GM23248 (cell line): ENCODE results near the gene TROAP. TPM values are rescaled to one million over a fixed set of nuclear protein-coding genes. Genes with fewer than 3 reads are reported as not detected.
"Not testable (repeated sequence)": the region's sequence is repeated elsewhere in the genome, so short reads cannot be mapped to it uniquely, and the experiment has no call there.

Experiments used
- DNase-seq: peaks from one replicate; pipeline ENCODE4 v3.0.0-alpha.2; 2015
- H2AFZ ChIP-seq: fragments of 200-600 bp; sonication (generic); 2 replicates; pipeline ENCODE4 v1.6.1; 2016; ENCODE audit warnings: antibody characterized with exemption
- H3F3A ChIP-seq: fragments of 200-600 bp; sonication (generic); 2 replicates; pipeline ENCODE4 v1.6.1; 2016; ENCODE audit warnings: mild to moderate bottlenecking, antibody characterized with exemption, mixed run types; ENCODE audit not compliant: insufficient read depth
- H3K27ac ChIP-seq: fragments of 200-600 bp; sonication (generic); 2 replicates; pipeline ENCODE4 v1.5.1; 2016; ENCODE audit warnings: mild to moderate bottlenecking
- H3K27me3 ChIP-seq: fragments of 200-600 bp; sonication (generic); replicated peaks from 2 replicates; pipeline ENCODE4 v1.6.1; 2016; ENCODE audit warnings: mild to moderate bottlenecking; ENCODE audit not compliant: insufficient read depth
- H3K36me3 ChIP-seq: fragments of 200-600 bp; sonication (generic); 2 replicates; pipeline ENCODE4 v1.6.1; 2016; ENCODE audit warnings: low read depth, mild to moderate bottlenecking
- H3K4me1 ChIP-seq: fragments of 200-600 bp; sonication (generic); 2 replicates; pipeline ENCODE4 v1.6.1; 2016; ENCODE audit warnings: mild to moderate bottlenecking; ENCODE audit not compliant: insufficient read depth
- H3K4me2 ChIP-seq: fragments of 200-600 bp; sonication (generic); one replicate; pipeline ENCODE4 v1.6.1; 2016; ENCODE audit warnings: mild to moderate bottlenecking; ENCODE audit not compliant: unreplicated experiment
- H3K4me3 ChIP-seq: fragments of 200-600 bp; sonication (generic); 2 replicates; pipeline ENCODE4 v1.5.1; 2016; ENCODE audit warnings: mild to moderate bottlenecking
- H3K79me2 ChIP-seq: fragments of 200-600 bp; sonication (generic); 2 replicates; pipeline ENCODE4 v1.6.1; 2016; ENCODE audit warnings: mild to moderate bottlenecking; ENCODE audit not compliant: insufficient read depth
- H3K9ac ChIP-seq: fragments of 200-600 bp; sonication (generic); 2 replicates; pipeline ENCODE4 v1.6.1; 2016; ENCODE audit warnings: mild to moderate bottlenecking
- H3K9me2 ChIP-seq: fragments of 200-600 bp; sonication (generic); 2 replicates; pipeline ENCODE4 v1.6.1; 2016; ENCODE audit warnings: mixed run types, mild to moderate bottlenecking, moderate library complexity; ENCODE audit not compliant: insufficient read depth
- H3K9me3 ChIP-seq: fragments of 200-600 bp; sonication (generic); one replicate; pipeline ENCODE4 v1.6.1; 2017; ENCODE audit warnings: low read depth
- H4K20me1 ChIP-seq: fragments of 200-600 bp; sonication (generic); 2 replicates; pipeline ENCODE4 v1.6.0; 2016; ENCODE audit not compliant: insufficient read depth
- EZH2 ChIP-seq: fragments of 200-600 bp; sonication (generic); IDR thresholded peaks from 2 replicates; pipeline ENCODE4 v1.6.1; 2018; ENCODE audit warnings: antibody characterized with exemption, mild to moderate bottlenecking; ENCODE audit not compliant: insufficient read depth, poor library complexity, severe bottlenecking
- EZH2phosphoT487 ChIP-seq: fragments of 200-600 bp; sonication (generic); IDR thresholded peaks from 2 replicates; pipeline ENCODE4 v1.6.1; 2018; ENCODE audit warnings: antibody characterized with exemption, moderate library complexity, mild to moderate bottlenecking, low read depth; ENCODE audit not compliant: insufficient read depth
- WGBS, 2 experiments: methylation state at CpG; one replicate each; pipeline ENCODE4 v1.1.6; 2015 to 2017; ENCODE audit warnings: low lambda C conversion rate in 2 of 2, low coverage in 1 of 2; ENCODE audit errors: missing lambda C conversion rate in 2 of 2; 5-methylcytosine and 5-hydroxymethylcytosine counted together
- in situ Hi-C: fragments of 300-500 bp; cut with MboI; formaldehyde crosslinking; loops from 2 replicates; pipeline ENCODE4 v1.15.0; 2020
- polyA plus RNA-seq: library from polyadenylated mRNA; unstranded; fragments of >200 nt; fragmentation: Nextera tagmentation; extraction: Ambion mirVana; gene quantifications from 2 replicates; pipeline ENCODE4 v1.2.1, GENCODE V29; 2016
- total RNA-seq: library from RNA; depleted of rRNA; stranded (reverse); fragments of >200 nt; shearing (Covaris generic); gene quantifications from 2 replicates; pipeline ENCODE4 v1.2.3, GENCODE V29; 2014

TROAP gene
- total and polyA plus RNA-seq, 2 experiments from 2014 or later = 4.4 to 11.7 TPM

- in situ Hi-C loops = no loop called here
- H3K4me2 ChIP-seq = no peak overlapping the region
- H3K9ac ChIP-seq = no peak overlapping the region
- peaks cover 22% of the 10 kb centered on the region for H3K36me3 ChIP-seq
- no peak overlapping the region for H3K27ac ChIP-seq
- H4K20me1 ChIP-seq = 0 out of 2 replicates have a peak, but pooled peaks cover 3% of the 10 kb centered on the region
- TF ChIP-seq EZH2 (no peak), EZH2phosphoT487 (no peak)
- no peak overlapping the region for H2AFZ ChIP-seq
- H3K4me3 ChIP-seq = no peak overlapping the region
- H3K9me3 ChIP-seq = no peaks in the 10 kb centered on the region
- no peaks in the 10 kb centered on the region for H3K9me2 ChIP-seq
- H3F3A ChIP-seq = peaks cover 41% of the 10 kb centered on the region
- H3K4me1 ChIP-seq = no peaks in the 10 kb centered on the region
- no peak for DNase-seq
- no peaks in the 10 kb centered on the region for H3K27me3 ChIP-seq
- peaks cover 4% of the 10 kb centered on the region for H3K79me2 ChIP-seq
- WGBS, 2 experiments = 62 to 64% methylated on average over 13 of the region's 13 CpGs
Observed at GRCh38 chr12:49276304-49277290, 46.5 kb upstream of the TROAP start.

- in situ Hi-C loops = no loop called here
- no peak overlapping the region for H3K9ac ChIP-seq
- no peak overlapping the region for H2AFZ ChIP-seq
- H3K27ac ChIP-seq = no peak overlapping the region
- no peak overlapping the region for H3K4me2 ChIP-seq
- H3K27me3 ChIP-seq = no peaks in the 10 kb centered on the region
- H3K9me3 ChIP-seq = no peaks in the 10 kb centered on the region
- no peaks in the 10 kb centered on the region for H3K79me2 ChIP-seq
- peaks cover 16% of the 10 kb centered on the region for H3K36me3 ChIP-seq
- no peak for DNase-seq
- H3F3A ChIP-seq = peaks cover 37% of the 10 kb centered on the region
- H3K9me2 ChIP-seq = no peaks in the 10 kb centered on the region
- H3K4me3 ChIP-seq = no peak overlapping the region
- 77 to 89% methylated on average over 7 of the region's 7 CpGs for WGBS, 2 experiments
- H4K20me1 ChIP-seq = no peaks in the 10 kb centered on the region
- no peak for TF ChIP-seq EZH2phosphoT487
- TF ChIP-seq EZH2 = no peak
- H3K4me1 ChIP-seq = no peaks in the 10 kb centered on the region
Observed at GRCh38 chr12:49277466-49277865, 45.6 kb upstream of the TROAP start.

DNA sequence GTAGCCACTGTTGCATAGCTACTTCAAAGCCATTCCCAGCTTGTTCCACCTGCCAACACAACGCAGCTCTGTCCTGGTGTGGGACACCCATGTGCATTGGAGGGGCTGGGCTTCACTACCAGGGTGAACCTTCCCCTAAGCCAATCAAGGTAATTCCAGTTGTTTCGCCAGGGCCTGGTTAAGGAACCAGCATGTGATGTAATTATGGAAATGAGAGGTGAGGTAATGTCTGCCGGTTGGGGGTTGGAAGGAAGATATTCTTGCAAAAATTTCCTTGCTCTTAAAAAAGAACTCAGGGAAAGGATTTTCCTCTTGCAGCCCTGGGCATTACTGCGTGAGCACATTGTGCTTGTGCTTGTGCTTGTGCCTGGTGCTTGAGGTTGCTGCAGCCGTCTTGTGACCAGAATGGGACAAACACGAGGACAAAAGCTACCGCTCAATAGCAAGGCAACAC is 43.3 kb upstream of the TROAP start:
- Histone ChIP-seq H3F3A (peaks cover 15% of the 10 kb centered on the region), H3K9me3 (no peaks in the 10 kb centered on the region), H3K4me2 (no peak overlapping the region), H2AFZ (no peak overlapping the region), H4K20me1 (no peaks in the 10 kb centered on the region), H3K4me1 (no peaks in the 10 kb centered on the region), H3K27me3 (no peaks in the 10 kb centered on the region), H3K36me3 (no peaks in the 10 kb centered on the region), H3K79me2 (no peaks in the 10 kb centered on the region), H3K27ac (no peak overlapping the region), H3K9me2 (no peaks in the 10 kb centered on the region), H3K9ac (no peak overlapping the region), H3K4me3 (no peak overlapping the region)
- in situ Hi-C loops = no loop called here
- TF ChIP-seq EZH2 (no peak), EZH2phosphoT487 (no peak)
- no peak for DNase-seq
- 64 to 70% methylated on average over 7 of the region's 7 CpGs for WGBS, 2 experiments

GRCh38 chr12:49280545-49280944 is 42.5 kb upstream of the TROAP start:
- H3K4me2 ChIP-seq, H3K4me3 ChIP-seq, H3F3A ChIP-seq, H4K20me1 ChIP-seq, DNase-seq, H3K27ac ChIP-seq, H3K79me2 ChIP-seq, in situ Hi-C loops, H3K4me1 ChIP-seq, H3K9me2 ChIP-seq, H3K36me3 ChIP-seq, H3K9me3 ChIP-seq, H2AFZ ChIP-seq, H3K27me3 ChIP-seq, H3K9ac ChIP-seq: not testable (repeated sequence)
- 85 to 86% methylated on average over 6 of the region's 6 CpGs for WGBS, 2 experiments
